LoVo (cell line): ENCODE results near the gene ATP5ME.
"Not testable (repeated sequence)": the region's sequence is repeated elsewhere in the genome, so short reads cannot be mapped to it uniquely, and the experiment has no call there.

ENCODE experiments used
- DNase-seq: peaks from one replicate; pipeline ENCODE4 v3.0.0-alpha.2; 2016; ENCODE audit warnings: low spot score

ATP5ME gene, protein sequence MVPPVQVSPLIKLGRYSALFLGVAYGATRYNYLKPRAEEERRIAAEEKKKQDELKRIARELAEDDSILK

DNA sequence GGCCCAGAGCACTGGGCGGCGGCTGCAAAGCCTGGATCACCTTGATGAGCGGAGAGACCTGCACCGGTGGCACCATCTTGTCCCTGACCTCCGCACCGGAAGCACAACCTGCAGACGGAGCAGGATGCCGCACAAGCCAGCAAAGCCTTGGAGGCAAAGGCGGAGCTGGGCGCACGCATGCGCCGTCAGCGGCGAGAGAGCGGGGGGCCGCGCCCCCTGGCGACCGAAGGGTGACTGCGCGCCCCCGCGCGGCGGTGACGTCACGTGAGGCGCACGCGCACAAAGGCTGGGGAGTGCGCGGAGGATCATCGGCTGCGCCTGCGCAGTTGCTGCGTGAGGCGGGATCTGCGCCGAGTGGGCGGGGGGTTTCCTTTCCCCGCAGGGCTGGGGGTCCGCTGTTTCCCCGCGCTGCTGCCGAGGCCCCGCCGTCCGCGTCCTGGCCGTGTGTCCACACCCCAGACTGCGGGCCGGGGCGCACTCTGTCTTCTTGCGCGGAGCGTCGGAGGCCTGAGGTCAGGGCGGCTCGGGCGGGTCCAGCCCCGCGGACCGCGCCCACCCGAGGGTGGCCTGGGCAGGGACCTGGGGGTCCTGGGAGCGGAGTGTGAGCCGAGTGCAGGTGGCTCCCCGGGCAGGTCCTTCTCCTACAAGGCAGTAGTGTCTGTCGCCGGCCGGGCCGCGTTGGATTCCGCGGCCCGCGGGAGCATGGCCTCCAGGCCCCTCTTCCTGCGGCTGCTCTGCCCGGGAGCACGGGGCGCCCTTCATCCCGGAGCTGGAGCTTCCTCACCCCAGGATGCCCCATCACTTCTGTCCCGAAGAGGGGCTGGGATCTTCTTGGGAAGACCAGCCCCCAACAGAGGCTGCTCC lies at the start of gene ATP5ME, which contains the start of gene MYL5:
ATP5ME (minus strand) TSS at position 105 of the 864 bp plus-strand sequence; CDS start at position 76, 29 bp downstream.
MYL5 (plus strand) TSS at position 371 of the 864 bp plus-strand sequence. CDS start 3,485 bp downstream, outside the sequence.
- DNase-seq = peak; percentile 96

DNA sequence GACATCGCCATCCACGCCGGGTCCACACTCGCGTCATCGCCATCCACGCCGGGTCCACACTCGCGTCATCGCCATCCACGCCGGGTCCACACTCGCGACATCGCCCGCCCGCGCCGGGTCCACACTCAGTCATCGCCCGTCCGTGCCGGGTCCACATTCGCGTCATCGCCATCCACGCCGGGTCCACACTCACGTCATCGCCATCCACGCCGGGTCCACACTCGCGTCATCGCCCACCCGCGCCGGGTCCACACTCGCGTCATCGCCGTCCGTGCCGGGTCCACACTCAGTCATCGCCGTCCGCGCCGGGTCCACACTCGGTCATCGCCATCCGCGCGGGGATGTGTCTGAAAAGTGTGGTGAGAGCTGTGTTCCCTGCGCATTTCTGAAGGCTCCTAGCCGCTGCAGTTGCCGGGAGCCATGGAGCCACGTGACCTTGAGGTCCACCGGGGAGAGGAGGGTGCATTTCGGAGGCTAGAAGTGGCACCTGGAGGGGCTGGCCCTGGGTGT lies 48.8 kb upstream of the ATP5ME start:
- DNase-seq = no peak

DNA sequence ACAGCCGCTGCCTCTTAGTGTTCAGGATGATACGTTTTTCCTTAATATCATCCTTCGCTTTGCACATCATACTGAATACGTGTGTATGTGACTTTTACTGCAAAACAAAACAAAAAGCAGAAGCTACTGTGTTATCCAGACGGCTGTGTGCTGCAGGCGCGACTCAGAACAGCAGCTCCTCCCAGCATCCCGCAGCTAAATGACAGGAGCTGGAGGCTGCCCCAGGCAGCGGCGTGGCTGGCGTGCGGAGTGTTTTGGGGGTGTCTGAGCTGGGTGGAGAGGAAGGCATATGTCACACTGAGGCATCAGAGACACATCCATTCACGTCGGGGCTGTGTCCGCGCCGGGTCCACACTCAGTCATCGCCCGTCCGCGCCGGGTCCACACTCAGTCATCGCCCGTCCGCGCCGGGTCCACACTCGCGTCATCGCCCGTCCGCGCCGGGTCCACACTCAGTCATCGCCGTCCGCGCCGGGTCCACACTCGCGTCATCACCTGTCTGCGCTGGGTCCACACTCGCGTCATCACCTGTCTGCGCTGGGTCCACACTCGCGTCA lies 48.2 kb upstream of the ATP5ME start:
- DNase-seq = no peak

DNA sequence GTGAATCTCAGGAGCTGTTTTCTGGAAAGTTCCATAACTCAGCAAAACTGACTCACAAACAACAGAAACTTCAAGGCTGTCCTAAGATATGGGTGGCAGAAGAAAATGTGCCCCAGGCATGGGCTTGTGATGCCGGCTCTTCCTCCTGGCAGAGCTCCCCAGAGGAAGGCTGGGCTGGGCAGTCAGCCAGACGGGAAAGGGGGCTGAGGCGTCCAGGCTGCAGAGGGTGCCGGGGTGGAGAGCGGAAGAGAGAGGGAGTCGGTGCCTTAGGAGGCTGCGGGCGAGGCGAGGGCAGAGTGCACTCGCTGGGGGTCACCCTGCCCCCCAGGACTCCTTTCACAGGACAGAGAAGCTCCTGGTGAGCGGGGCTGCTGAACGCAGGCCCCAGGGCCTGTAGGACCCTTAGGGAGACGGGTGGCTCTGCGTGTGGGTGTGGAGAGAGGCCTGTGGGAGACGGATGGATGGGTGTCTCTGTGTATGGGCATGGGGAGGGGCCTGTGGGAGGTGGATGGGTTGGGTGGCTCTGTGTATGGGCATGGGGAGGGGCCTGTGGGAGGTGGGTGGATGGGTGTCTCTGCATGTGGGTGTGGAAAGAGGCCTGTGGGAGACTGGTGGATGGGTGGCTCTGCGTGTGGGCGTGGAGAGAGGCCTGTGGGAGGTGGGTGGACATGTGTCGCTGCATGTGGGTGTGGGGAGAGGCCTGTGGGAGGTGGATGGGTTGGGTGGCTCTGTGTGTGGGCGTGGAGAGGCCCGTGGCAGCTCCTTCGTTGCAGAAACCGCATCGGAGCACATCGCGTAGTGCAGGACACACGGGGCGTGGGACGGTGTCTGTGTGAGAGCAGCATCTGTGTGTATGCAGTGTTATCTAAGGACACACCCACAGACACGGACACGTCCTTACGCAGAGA lies 47.4 kb upstream of the ATP5ME start:
- DNase-seq = no peak

DNA sequence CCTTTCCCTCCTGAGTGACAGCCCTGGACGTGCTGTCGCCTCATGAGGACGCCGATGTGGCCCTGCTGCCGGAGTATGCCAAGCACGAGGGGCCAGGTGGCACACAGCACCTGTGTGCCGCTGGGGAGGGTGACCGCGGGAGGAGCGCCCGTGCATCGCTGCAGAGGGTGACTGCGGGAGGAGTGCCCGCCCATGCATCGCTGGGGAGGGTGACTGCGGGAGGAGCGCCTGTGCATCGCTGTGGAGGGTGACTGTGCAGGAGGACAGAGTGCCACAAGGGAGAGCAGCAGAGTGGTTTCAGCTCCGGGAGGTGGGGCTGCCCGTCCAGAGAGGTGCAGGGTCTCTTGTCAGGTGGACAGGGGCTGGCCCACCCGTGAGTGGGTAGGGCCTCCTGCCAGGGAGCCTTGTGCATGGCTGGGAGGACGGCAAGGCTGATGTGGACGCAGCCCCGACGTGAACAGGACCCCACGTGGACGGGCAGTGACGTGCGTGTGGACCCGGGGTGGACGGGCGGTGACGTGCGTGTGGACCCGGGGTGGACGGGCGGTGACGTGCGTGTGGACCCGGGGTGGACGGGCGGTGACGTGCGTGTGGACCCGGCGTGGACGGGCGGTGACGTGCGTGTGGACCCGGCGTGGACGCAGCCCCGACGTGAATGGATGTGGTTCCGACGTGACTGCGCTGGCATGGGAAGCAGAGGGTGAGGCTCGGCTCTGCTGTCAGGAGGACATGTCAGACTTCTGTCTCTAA lies 46.2 kb upstream of the ATP5ME start:
- no peak for DNase-seq

DNA sequence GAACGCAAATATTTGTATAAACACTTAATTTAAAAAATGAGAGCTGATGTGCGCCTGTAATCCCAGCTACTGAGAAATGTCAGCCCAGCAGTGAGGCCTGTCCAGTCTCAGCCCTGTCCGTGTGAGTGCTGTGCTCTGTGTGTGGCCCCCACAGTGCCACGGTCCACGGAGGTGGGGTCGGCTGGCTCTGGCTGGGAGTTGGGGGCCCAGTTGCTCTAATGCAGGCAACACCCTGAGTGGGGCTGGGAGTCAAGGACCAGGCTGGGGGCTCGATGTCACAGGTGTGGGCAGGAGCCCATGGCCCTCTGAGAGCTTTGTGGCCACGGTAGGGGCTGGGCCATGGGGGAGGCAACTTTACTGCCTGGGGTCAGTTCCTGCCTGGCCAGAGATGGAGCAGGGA lies 44.4 kb upstream of the ATP5ME start:
- no peak for DNase-seq

DNA sequence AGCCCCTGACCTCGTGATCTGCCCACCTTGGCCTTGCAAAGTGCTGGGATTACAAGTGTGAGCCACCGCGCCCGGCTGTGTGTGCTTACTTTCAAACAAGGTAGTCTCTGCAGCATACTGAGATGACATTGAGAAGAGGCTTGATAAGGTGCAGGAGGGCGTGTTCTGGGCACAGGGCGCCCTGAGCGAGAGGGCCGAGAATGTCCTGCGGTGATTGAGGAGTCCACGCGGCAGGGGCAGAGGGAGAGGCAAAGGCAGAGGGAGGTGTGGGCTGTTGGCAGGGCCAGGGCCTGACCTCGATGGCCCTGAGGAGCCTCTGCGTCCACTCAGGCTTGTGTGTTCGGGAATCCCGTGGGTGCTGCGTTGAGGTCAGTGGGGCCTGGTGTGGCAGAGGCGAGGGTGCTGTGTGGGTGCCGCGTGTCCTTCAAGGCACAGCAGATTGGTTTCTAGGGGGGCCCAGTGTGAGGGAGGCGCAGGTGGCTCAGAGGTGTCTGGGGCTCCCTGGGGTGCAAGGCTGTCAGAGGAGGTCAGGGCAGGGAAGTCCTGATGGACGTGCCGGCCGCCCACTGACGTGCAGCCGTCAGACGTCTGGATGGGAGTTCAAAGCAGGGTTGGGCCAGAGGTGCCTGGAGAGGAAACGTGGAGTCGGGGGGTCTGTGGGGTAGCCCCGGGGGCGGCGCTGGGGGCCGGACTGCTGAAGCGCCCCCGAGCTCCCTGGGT lies 43.7 kb upstream of the ATP5ME start:
- no peak for DNase-seq

DNA sequence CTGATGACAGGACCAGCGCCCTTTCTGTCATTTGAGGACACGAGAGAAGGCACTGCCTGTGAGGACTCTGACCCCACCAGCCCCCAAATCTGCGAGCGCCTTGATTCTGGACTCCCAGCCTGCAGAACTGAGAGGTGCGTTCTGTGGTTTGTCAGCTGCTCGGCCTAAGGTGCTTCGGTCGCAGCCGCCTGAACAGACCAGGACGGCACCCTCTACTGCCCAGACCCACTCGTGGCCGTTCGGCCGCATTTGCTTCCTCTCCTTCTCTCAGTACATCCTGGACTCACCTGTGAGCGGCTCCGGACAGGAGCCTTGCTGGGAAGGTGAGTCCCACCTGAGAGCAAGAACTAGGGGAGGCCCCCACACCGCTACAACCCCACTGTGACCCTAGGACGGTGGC lies 40.0 kb upstream of the ATP5ME start:
- no peak for DNase-seq

DNA sequence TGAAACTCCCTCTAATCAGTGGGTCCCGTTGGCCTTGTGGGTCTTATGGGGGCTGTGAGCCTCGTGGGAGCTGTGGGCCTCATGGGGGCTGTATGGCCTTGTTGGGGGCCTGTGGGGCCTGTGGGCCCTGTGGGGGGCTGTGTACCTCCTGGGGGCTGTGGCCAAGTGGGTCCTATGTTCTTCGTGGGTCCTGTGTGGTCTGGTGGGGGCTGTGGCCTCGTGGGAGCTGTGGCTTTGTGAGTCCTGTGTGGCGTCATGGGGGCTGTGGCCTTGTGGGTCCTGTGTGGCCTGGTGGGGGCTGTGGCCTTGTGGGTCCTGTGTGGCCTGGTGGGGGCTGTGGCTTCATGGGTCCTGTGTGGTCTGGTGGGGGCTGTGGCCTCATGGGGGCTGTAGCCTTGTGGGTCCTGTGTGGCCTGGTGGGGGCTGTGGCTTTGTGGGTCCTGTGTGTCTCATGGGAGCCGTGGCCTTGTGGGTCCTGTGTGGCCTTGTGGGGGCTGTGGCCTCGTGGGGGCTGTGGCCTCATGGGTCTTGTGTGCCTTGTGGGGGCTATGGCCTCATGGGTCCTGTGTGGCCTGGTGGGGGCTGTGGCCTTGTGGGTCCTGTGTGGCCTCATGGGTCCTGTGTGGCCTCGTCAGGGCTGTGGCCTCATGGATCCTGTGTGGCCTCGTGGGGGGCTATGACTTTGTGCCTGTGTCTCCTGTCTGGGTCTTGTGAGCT lies 39.0 kb upstream of the ATP5ME start:
- no peak for DNase-seq

DNA sequence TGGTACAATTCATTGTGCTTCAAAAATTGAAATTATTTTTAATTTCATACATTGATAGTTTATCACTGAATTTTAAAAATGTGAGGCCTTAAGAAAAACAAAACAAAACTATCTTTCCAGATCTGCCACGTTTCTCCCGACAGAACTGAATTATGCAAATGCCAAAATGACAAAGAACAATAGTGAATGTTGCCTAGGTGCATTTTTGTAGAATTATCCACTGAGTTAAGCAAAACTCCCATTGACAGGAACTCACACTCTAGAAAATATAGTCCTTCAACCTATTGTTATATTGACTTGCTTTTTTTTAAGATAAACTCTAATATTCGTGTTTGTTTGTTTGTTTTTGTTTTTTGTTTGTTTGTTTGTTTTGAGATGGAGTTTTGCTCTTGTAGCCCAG lies 38.0 kb upstream of the ATP5ME start:
- no peak for DNase-seq

DNA sequence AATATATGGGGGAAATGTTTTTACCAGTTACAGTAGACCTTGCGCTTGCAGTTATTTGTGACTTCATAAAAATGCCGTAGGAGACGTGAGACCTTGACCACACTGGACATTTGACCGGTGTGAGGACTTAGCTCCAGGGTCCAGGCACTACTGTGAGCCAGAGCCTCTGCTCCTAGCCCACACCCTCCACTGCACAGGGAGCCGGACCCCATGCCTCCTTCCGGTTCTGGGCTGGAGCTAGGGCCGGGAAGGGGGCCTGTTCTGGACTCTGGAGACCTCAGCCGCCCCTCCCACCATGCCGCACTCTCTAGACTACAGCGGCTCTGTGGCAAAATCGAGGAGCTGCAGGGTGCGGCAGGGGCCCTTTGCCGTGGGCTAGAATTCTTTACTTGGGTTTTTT lies 36.8 kb upstream of the ATP5ME start:
- no peak for DNase-seq

DNA sequence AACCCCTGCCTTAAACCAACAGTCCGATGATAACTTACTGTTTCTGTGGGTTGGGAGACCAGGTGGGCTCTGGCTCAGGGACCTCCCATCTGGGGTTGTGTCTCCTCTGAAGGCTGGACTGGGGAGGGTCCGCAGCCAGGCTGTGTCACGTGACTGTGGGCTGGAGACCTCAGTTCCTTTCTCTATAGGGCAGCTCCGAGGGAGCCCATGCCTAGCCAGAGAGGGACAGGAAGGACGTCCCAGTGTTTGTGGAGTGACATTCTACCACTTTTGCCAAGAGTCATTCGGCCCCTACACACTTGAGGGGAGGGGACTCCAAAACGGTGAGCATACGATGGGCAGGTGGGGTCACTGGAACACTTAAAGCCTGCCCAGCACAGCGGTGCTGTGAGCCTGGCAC lies 36.0 kb upstream of the ATP5ME start:
- no peak for DNase-seq

DNA sequence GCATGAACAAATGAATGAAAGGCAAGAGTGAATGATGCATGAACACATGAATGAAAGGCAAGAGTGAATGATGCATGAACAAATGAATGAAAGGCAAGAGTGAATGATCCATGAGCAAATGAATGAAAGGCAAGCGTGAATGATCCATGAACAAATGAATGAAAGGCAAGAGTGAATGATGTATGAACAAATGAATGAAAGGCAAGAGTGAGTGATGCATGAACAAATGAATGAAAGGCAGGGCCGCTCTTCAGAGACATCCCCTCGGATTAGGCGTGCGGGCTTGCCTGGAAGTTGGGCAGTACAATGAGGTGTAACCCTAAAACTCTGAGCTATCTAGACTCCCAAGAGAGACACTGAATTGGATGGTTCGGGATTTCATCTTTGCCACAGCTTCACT lies 35.3 kb upstream of the ATP5ME start:
- no peak for DNase-seq

DNA sequence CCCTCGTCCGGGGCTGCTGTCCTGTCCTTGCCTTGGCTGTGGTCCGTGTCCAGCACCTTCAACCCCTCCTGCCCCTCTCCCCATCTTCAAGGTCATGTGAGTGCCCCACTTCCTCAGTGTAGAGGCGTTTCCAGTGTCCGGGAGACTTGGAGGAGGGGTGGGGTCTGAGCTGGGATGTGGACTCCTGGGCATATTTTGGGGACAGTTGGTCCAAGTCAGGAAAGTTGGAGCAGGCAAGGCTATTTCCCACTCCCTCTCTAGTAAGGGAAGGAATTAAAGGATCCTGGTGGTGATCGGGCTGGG lies 34.5 kb upstream of the ATP5ME start:
- DNase-seq = no peak

DNA sequence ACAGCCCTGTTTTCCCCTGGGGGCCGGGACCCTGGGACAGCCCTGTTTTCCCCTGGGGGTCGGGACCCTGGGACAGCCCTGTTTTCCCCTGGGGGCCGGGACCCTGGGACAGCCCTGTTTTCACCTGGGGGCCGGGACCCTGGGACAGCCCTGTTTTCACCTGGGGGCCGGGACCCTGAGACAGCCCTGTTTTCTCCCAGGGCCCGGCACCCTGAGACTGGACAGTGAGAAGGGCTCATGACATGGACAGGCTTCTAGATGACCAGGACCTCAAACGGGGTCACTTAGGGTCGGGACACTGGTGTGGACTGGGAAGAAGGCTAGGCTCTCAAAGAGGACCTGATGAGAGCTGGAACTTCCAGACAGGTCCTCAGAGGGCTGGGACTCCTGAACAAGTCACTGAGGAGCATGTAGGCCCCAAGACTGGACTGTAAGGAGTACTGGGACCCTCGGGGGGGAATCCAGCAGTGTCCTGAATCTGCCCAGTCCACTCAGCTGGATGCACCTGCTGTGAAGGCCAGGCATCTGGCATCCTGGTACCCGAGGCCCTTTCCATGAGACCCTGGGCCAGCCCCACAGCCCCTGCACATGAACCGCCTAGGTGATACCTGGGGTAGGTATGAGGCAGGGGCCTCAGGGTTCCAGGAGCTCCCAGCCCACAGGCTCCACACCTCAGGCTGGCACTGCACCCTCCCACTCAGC lies 34.0 kb upstream of the ATP5ME start:
- no peak for DNase-seq

DNA sequence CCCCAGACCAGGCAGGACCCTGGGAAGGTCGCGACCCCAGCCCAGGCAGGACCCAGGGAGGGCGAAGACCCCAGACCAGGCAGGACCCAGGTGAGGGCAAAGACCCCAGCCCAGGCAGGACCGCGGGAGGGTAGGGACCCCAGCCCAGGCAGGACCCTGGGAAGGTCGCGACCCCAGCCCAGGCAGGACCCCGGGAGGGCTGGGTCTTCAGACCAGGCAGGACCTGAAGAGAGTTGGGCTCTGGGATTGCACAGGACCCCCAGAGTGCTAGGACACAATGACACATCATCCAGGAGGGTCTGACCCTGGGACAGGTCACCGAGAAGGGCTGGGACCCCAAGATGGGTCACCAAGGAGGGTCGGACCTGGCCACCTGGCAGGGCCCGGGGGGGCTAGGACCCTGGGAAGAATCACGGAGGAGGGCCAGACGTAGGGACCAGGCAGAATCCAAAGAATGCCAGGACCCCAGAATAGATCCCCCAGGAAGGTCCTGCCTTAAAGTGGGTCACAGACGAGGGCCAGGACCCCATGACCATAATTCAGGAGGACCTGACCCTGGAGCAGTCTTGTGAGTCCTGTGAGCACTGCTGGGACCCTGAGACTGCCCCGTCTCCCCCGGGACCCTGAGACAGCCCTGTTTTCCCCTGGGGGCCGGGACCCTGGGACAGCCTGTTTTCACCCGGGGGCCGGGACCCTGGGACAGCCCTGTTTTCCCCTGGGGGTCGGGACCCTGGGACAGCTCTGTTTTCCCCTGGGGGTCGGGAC lies 32.9 kb upstream of the ATP5ME start:
- DNase-seq = no peak

DNA sequence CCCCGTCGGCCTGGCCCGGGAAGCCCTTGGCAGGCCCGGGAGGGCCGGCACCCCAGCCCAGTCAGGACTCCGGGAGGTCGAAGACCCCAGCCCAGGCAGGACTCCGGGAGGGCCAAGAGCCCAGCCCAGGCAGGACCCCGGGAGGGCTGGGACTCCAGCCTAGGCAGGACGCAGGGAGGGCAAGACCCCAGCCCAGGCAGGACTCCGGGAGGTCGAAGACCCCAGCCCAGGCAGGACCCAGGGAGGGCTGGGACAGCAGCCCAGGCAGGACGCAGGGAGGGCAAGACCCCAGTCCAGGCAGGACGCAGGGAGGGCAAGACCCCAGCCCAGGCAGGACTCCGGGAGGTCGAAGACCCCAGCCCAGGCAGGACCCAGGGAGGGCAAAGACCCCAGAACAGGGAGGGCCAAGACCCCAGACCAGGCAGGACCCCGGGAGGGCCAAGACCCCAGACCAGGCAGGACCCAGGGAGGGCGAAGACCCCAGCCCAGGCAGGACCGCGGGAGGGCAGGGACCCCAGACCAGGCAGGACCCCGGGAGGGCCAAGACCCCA lies 32.1 kb upstream of the ATP5ME start:
- not testable (repeated sequence) for DNase-seq

DNA sequence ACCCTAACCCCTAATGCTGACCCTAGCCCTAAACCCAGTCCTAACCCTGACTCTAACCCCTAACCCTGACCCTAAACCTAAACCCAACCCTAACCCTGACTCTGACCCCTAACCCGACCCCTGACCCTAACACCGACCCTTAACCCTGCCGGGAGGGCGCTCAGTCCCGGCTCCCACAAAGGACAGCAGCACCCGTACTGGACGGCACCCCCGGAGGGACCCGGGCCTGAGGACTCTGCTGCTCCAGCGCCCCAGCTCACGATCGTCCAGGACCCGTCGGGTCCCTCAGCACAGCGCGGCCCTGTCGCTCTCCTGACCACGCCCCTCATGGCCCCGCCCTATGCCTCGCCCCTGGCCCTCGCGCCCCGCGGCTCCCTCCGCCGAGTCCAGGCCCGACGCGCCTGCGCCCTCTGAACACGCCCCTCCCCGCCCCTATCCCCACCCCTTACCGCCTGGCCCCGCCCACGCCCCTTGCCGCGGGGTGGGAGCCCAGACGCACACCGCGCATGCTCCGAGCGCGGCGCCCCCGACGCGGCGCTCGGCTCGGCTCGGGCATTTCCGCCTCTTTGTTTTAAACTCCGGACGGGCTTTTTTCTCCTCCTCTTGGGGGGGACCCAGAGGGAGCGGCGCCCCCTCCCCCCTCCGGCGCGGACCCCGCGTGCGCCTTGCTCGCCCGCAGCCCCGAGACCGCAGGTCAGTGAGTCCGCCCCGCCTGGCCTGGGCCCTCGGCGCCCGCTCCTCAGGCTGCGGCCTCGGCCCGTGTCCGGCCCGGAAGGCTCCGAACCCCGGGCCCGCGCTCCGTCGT lies 31.4 kb upstream of the ATP5ME start, which contains the start of gene PCGF3:
PCGF3 (plus strand) TSS at position 555 of the 805 bp plus-strand sequence. CDS start 27,849 bp downstream, outside the sequence.
- peak; percentile 96 for DNase-seq
